GM19023 (cell line): ENCODE measurements around the gene C14orf39.

ENCODE experiments used
- ATAC-seq: cut with Tn5 transposase; IDR thresholded peaks from one replicate; pipeline ENCODE4 v1.9.1; 2021; ENCODE audit warnings: mild to moderate bottlenecking, moderate library complexity; ENCODE audit not compliant: unreplicated experiment

The C14orf39 gene, protein sequence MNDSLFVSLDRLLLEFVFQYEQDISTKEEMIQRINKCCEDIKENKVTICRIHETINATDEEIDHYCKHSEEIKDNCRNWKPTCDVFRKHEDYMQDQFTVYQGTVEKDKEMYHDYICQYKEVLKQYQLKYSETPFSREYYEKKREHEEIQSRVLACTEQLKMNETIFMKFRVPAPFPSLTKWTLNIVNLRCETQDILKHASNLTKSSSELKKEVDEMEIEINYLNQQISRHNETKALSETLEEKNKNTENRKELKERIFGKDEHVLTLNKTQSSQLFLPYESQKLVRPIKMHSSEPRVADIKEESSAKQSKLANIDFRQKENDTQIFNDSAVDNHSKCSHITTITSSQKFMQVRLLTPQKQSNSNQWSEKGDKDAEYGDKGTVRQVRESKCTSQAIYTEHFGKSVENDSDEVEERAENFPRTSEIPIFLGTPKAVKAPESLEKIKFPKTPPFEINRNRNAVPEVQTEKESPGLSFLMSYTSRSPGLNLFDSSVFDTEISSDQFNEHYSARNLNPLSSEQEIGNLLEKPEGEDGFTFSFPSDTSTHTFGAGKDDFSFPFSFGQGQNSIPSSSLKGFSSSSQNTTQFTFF

GRCh38 chr14:60485598-60486251 is at the start of gene C14orf39:
TSS of gene C14orf39 (minus strand) at chr14:60486063. CDS start at chr14:60485078, 985 bp downstream.
- ATAC-seq, result no peak

DNA sequence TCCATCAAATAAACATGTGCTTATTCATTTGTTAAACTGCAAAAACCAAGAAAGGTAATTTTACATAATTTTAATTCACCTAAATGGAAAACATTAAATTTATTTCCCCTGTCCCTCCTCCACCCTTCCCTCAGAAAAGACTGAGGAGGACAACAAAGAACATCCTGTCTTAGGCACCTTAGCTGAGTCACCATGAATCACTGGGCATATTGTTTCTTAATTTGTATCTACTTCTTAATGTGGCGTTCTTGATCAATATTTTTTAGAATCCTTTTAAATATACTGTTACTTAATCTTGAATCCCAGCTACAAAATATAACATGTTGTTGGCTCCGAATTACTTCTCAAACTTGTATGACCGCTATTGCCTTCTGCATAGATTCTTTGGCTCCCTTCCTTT is 46.6 kb upstream of the C14orf39 start:
- ATAC-seq, result no peak

DNA sequence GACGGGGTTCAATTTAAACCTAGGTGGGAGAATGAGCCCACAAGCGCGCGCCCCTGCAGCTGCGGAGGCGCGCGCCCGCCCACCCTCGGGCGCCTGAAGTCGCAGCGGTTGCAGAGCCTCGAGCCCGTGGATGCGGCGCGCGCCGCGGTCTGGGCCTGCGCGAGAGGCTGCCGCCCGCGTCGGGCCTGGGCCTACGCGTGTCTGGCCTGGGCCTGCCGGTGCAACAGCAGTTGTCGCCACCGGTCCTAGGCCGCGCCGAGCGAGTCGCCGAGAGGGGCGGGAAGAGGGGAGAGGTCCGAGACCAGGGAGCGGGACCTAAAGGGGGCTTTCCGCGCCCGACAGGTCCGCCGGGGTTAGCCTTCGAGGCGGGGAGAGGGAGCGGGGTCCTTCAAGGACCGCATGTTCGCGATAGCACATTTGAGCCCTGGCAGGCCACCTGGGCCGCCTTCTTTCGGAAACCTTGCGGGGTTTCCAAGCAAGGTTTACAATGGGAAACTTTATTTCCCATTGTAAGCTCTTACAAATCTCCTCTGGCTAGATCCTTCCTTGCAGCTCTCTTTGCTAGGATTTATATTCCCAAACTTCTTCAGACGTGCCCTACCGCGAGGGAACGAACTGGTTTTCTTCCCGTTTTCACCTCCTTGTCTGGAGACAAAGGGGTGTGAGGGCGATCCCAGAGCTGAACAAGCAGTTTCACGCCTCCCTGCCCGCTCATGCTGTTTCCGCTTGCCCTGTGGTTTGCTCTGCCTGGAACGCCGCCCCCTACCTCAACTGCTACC is 29.8 kb upstream of the C14orf39 start:
- peak; percentile 37 for ATAC-seq

DNA sequence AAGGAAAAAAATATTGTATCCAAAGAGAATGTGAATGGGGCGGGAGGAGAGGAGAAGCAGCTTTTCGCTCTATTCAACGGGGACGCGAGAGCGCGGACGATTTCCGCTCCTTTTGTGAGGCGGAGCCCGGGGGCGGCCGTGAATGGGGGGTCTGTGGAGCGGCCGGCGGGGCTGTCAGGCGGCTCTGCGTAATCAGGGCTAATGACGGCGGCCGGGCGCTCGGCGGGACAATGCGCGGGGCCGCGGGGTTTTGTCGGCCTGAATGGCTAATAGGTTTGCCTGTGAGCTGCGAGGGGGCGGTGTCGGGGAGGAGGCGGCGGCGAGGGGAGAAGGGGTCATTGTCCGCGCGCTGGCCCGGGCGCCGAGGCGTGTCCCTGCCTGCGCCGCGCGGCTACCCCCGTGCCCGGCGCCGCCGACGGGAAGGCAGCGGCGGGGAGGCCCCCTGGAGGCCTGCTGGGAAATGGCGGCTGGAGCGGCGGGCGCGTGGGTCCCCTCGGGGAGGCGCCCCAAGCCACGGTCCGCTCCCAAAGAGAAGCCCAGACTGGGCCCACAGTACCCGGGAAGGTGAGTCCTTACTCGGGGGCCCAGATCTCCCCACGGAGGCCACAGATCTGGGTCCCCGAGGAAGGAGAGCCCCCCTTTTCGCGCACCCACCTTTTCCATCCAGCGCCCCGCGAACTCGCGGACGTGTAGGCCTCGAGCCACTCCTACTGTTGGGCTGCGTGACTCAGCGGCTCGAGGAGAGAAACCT is 29.1 kb upstream of the C14orf39 start:
- peak; percentile 69 for ATAC-seq

DNA sequence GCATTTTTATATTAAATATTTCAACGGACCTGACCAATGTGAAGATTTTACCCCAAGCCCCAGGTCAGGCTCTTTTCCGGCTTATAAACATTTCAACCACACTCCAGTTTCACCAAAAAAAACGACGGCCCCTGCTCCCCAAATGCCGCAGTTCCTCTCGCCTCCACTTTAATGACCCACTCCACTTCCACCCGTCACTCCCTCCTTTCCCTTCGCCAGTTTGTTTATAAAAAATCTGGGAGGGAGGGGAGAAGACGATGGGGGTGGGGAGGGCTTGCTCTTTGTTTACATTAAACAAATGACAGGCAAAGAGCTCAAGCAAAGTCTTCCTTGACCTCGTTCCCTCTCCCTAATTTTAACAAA is 28.5 kb upstream of the C14orf39 start:
- ATAC-seq, result no peak

DNA sequence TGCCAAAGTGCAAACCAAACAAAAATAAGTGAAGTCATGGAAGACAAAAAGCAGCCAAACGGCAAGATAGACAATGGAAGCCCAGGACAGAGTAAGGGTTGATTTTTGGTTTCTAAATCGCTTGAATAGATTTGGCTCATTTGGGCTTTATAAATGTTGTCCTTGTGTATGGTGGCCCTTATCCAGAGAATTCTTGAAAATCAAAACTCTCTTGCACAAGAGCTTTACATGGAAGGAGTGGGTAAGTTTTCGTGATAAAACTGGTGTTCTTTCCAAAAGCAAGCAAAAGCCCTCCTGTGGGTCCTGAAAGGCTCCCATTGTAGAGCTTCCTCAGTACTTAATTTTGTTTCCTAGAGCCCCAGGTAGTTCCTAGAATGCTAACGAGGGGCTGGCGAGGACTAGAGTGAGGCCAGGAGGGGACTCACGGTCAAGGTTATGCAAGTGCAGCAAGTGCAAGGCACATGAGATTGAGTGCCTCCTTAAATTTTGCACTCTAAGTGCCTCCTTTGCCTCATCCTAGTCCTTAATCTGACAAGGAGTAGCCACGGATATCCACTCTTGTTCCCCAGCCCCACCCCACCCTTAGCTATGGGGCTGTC is 27.2 kb upstream of the C14orf39 start:
- no peak for ATAC-seq

DNA sequence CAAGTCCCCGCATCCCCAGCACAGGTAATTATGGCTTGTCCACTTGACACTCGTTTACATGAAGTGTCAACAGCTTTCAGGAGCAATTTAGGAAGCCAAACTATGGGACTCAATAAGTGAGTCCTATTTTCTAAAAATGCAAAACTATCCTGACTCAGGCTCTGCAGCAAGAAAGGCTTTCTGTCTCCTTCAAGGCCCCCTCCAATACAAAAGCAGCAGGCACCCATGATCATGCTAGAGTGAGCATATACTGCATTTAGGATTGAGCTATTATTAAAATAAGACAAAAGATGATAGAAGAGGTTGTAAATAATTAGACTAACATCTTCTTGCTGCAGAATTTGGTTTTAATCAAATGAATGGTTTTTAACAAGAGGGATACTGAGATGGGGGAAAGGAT is 26.3 kb upstream of the C14orf39 start:
- ATAC-seq, result no peak

GRCh38 chr14:60510951-60511599 is 25.2 kb upstream of the C14orf39 start:
- ATAC-seq, result no peak

GRCh38 chr14:60510254-60510950 is 24.5 kb upstream of the C14orf39 start:
- no peak for ATAC-seq

DNA sequence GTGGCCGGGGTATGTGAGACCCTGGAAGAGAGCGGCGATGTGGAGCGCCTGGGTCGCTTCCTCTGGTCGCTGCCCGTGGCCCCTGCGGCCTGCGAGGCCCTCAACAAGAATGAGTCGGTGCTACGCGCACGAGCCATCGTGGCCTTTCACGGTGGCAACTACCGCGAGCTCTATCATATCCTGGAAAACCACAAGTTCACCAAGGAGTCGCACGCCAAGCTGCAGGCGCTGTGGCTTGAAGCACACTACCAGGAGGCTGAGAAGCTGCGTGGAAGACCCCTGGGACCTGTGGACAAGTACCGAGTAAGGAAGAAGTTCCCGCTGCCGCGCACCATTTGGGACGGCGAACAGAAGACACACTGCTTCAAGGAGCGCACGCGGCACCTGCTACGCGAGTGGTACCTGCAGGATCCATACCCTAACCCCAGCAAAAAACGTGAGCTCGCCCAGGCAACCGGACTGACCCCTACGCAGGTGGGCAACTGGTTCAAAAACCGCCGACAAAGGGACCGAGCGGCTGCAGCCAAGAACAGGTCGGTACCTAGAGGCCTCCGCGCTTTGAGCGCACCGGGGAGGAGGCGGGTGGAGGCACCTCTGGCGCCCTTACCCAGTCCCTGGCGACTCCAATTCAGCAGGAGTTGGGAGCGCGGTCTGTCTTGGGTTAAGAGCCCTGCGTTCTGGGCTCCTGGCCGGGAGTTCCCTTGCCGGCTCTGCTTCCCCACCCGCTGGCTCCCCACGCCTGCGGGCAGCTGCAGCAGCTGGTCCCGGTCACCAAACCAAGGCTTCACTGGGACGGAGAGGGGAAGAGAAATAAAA is 23.8 kb upstream of the C14orf39 start:
- ATAC-seq, result no peak

DNA sequence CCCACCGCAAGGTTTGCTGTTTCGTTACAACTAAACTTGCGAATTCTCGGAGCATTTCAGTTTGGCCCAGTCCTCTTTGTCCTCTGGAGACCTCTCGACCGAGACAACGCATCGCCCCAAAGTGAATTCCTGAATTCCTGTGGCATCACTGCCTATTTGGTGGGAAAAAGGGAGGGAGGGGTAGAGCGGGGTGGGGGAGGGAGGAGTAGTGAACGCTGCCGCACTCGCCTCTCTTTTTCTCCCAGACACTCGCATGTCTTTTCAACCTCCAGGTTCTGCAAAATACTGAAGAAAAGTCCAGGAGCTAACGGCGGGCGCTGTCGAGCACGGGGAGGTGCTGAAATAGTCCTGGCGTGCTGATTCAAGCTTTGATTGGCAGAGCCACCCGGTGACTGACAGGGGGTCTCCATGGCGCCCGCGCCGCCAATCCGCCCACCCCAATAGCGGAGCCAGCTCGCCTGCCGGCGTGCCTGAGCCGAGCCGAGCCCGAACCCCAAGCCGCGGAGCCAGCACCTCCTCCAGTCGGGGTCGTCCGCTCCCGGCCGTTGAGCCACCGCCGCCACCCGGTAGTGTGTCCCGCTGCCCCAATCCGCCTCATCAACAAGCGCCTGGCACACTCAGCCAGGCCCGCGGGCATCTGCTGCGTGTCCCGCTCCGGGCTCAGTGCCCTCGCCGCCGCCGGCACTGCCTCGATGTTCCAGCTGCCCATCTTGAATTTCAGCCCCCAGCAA is 23.0 kb upstream of the C14orf39 start, which contains the start of gene SIX6:
Gene SIX6, plus strand, starts transcription at position 440 of the 731 bp plus-strand sequence. Its CDS starts 253 bp downstream, at position 693.
- ATAC-seq, result no peak

GRCh38 chr14:60508363-60508706 is 22.5 kb upstream of the C14orf39 start:
- ATAC-seq, result no peak

- ATAC-seq, result no peak
These were observed 21.3 kb upstream of the C14orf39 start for GRCh38 chr14:60506985-60507829.

- ATAC-seq, result no peak
These were observed 20.7 kb upstream of the C14orf39 start for GRCh38 chr14:60506462-60506984.

DNA sequence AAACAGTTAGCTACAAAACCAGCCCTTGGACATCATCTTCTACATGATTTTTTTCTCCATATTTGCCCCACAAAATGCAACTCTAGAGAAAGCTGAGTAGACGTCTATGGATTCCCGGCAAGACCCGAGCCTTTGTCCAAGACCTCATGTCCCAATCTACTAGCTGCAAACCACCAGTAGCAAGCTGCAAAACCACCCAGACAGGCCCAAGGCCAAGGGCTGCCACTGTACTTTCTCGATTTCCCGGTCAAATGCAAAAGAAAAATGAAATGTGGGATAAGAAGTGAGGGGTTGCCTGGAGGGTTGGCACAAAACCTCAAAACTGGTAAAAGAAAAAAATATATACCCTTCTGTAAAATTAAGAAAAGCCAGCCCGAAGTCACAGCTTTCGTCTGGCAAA is 20.1 kb upstream of the C14orf39 start:
- ATAC-seq, result no peak

GRCh38 chr14:60505448-60505847 is 19.6 kb upstream of the C14orf39 start:
- no peak for ATAC-seq
